ENCODE measurements around the gene AKAP8L. TPM values are rescaled to one million over a fixed set of nuclear protein-coding genes. Genes with fewer than 3 reads are reported as not detected.
"Not testable (repeated sequence)": the region's sequence is repeated elsewhere in the genome, so short reads cannot be mapped to it uniquely, and the experiment has no call there.

AKAP8L gene
- total and polyA plus RNA-seq, 8 donors, result 32.7 to 239 (median 52.6) TPM

DNA sequence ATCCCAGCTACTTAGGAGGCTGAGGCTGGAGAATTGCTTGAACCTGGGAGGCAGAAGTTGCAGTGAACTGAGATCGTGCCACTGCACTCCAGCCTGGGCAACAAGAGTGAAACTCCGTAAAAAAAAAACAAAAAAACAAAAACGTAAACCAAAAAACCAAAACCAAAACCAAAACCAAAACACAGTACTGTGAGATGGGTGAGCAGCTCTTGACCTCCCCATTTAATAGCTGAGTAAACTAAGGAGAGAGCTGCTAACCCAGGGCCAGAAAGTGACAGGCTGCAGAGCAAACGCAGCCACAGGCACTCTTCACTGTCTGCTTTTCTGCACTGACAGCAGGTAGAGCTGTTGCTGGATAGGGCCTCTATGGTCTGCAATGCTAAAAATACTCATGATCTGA, 58.8 kb downstream of the AKAP8L start:
- H3K27ac ChIP-seq; H3K4me1 ChIP-seq; FAIRE-seq; H3K27me3 ChIP-seq; H3K4me3 ChIP-seq; DNase-seq; intact Hi-C loops (cut with DNase I); H3K9me3 ChIP-seq; ATAC-seq: not testable (repeated sequence)
- 85 to 95% methylated on average over 4 of the region's 4 CpGs for WGBS, 2 donors
- H3K36me3 ChIP-seq, result peaks cover 7 to 48% (median 39%) of the 10 kb centered on the region in 3 donors

DNA sequence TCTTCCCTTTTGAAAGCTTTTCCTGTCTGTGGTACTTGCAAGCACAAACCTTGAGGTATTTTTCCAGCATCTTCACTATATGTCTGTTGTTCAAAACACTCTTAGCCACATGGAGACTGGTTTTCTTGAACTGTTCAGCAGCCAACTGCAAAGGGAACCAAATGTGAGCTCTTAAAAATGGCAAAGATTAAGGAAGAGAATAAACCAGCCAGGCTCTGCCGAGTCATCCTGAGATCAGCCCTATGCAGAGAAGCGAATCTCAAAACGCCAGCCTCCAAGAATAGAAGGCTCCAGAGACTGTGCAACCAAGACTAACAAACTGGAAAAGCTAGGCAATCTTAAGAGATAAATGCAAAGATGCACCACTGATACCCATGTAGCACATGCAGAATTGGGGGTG, 59.9 kb downstream of the AKAP8L start:
- Histone ChIP-seq H3K27ac (no peak overlapping the region), H3K9me3 (no peaks in the 10 kb centered on the region), H3K27me3 (no peaks in the 10 kb centered on the region), H3K4me3 (no peak overlapping the region), H3K36me3 (peaks cover 7 to 58% (median 41%) of the 10 kb centered on the region in 3 donors), H3K4me1 (no peaks in the 10 kb centered on the region)
- DNase-seq (no peak), ATAC-seq (no peak), FAIRE-seq (no peak)
- 93 to 97% methylated on average over 3 of the region's 3 CpGs for WGBS, 2 donors
- TF ChIP-seq, protein P1, sequence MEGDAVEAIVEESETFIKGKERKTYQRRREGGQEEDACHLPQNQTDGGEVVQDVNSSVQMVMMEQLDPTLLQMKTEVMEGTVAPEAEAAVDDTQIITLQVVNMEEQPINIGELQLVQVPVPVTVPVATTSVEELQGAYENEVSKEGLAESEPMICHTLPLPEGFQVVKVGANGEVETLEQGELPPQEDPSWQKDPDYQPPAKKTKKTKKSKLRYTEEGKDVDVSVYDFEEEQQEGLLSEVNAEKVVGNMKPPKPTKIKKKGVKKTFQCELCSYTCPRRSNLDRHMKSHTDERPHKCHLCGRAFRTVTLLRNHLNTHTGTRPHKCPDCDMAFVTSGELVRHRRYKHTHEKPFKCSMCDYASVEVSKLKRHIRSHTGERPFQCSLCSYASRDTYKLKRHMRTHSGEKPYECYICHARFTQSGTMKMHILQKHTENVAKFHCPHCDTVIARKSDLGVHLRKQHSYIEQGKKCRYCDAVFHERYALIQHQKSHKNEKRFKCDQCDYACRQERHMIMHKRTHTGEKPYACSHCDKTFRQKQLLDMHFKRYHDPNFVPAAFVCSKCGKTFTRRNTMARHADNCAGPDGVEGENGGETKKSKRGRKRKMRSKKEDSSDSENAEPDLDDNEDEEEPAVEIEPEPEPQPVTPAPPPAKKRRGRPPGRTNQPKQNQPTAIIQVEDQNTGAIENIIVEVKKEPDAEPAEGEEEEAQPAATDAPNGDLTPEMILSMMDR (IDR thresholded peaks at IDR 0.05), result no peak
- intact Hi-C loops (cut with DNase I), result no loop called here

DNA sequence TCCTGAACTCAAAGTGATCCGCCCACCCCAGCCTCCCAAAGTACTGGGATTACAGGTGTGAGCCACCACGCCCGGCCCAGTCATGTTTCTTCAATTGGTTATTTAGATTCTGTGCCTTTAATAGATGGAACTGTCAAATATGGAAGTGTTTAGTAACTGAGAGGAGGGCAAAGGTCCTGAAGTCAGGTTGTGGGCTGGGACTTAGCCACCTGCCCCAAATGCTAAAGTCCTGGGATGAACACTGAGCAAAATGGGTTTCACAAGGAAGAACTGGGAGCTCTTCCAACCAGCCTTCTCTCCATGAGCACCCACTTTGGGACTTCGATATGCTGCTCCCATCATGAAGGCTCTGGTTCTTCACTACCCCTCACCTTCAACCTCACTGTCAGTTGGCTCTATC, 60.9 kb downstream of the AKAP8L start:
- FAIRE-seq (no peak), DNase-seq (no peak), ATAC-seq (no peak)
- no peak overlapping the region for H3K4me3 ChIP-seq
- TF ChIP-seq, protein P1 (IDR thresholded peaks at IDR 0.05), result no peak
- H3K27me3 ChIP-seq, result no peaks in the 10 kb centered on the region
- WGBS, 2 donors, result 96 to 99% methylated on average over 4 of the region's 4 CpGs
- H3K27ac ChIP-seq, result no peak overlapping the region
- intact Hi-C loops (cut with DNase I), result no loop called here
- peaks cover 7 to 58% (median 41%) of the 10 kb centered on the region in 3 donors for H3K36me3 ChIP-seq
- no peaks in the 10 kb centered on the region for H3K4me1 ChIP-seq
- no peaks in the 10 kb centered on the region for H3K9me3 ChIP-seq

DNA sequence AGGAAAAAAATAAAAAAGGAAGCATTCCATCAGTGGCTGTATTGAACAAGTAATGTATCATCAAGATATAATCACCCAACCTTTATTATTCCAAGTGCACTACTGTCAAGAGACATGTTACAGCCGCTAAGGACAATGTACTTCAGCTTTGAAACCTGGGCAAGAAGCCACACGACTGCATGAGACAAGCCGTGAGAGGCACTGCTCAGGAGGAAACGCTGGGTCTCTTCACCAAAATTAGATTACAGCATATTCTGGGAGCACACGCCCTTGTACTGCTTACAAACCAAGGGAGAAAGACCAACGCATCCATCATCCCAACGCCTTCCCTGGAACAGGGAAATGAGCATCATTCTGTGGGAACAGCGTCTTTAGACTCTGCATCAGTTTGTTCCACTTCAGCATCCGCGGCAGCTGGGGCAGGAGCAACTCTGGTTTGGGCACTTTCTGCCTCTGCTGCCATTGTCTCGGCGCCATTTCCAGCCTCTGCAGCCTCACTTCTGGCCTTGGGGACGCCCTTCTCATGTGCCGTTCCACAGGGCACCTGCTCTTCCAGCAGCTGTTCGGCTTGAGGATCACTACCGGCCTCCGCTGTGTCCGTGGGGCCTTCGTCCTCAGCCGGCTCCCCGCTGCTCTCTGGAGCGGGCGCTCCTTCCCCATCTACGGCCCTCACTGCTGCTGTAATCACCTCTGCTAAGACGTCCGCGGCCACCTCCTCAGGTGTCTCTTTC, 64.1 kb downstream of the AKAP8L start:
- no peak for DNase-seq
- Histone ChIP-seq H3K4me1 (no peaks in the 10 kb centered on the region), H3K27me3 (no peaks in the 10 kb centered on the region), H3K4me3 (no peak overlapping the region), H3K27ac (no peak overlapping the region), H3K9me3 (no peaks in the 10 kb centered on the region), H3K36me3 (peaks cover 0 to 39% (median 27%) of the 10 kb centered on the region in 3 donors)
- TF ChIP-seq, protein P1 (IDR thresholded peaks at IDR 0.05), result no peak
- WGBS, 2 donors, result 87 to 91% methylated on average over 27 of the region's 27 CpGs
- intact Hi-C loops (cut with DNase I), result no loop called here
- FAIRE-seq, result no peak
- no peak for ATAC-seq

DNA sequence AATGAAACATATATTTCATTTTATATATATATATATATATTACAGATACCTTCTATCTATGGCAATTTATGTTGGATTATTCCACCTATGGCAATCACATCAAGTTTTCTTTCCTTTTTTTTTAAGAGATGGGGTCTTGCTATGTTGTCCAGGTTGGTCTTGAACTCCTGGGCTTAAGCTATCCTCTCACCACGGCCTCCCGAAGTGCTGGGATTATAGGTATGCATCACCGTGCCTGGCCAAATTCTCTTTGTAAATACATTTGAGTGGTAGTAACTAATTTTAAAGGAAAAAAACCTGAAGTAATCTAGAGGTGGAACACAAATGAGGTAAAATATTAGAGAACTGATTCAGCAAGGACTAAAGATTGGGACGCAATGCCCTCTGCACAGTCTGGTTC, 64.9 kb downstream of the AKAP8L start:
- Histone ChIP-seq H3K9me3 (no peaks in the 10 kb centered on the region), H3K4me3 (no peak overlapping the region), H3K36me3 (peaks cover 0 to 31% (median 27%) of the 10 kb centered on the region in 3 donors), H3K4me1 (no peaks in the 10 kb centered on the region), H3K27me3 (no peaks in the 10 kb centered on the region), H3K27ac (no peak overlapping the region)
- ATAC-seq (no peak), DNase-seq (no peak), FAIRE-seq (no peak)
- WGBS, 2 donors, result 47 to 92% methylated on average over 4 of the region's 4 CpGs
- intact Hi-C loops (cut with DNase I), result no loop called here
- TF ChIP-seq, protein P1 (IDR thresholded peaks at IDR 0.05), result no peak

DNA sequence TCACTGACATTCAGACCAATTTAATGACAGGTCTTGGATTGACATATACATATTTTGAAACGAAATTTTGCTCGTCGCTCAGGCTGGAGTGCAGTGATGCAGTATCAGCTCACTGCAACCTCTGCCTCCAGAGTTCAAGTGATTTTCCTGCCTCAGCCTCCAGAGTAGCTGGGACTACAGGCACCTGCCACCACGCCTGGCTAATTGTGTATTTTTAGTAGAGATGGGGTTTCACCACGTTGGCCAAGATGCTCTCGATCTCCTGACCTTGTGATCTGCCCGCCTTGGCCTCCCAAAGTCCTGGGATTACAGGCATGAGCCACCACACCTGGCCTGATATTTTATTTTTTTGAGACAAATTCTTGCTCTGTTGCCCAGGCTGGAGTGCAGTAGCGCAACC, 66.3 kb downstream of the AKAP8L start:
- ATAC-seq; H3K27me3 ChIP-seq; H3K27ac ChIP-seq; H3K4me1 ChIP-seq; H3K9me3 ChIP-seq; H3K4me3 ChIP-seq; DNase-seq; FAIRE-seq; intact Hi-C loops (cut with DNase I): not testable (repeated sequence)
- WGBS, 2 donors, result 89 to 90% methylated on average over 8 of the region's 8 CpGs
- H3K36me3 ChIP-seq, result peaks cover 0 to 24% (median 16%) of the 10 kb centered on the region in 3 donors

DNA sequence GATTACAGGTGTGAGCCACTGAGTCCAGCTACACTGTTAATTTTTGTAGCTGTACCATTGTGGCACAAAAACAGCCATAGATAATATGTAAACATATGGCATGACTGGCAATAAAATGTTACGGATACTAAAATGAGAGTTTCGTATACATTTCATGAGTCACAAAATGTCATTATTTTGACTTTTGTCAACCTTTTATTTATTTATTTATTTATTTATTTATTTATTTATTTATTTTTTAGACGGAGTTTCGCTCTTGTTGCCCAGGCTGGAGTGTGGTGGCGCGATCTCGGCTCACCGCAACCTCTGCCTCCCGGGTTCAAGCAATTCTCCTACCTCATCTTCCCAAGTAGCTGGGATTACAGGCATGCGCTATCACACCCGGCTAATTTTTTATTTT, 77.5 kb downstream of the AKAP8L start:
- H3K4me1 ChIP-seq; intact Hi-C loops (cut with DNase I); H3K27ac ChIP-seq; H3K4me3 ChIP-seq; H3K27me3 ChIP-seq; H3K36me3 ChIP-seq; DNase-seq; ATAC-seq; H3K9me3 ChIP-seq; FAIRE-seq: not testable (repeated sequence)
- WGBS, 2 donors, result 97 to 98% methylated on average over 11 of the region's 11 CpGs
